NCI-H128 (cell line): Measurements from ENCODE around the gene CLEC16A.

ENCODE experiments used
- DNase-seq: peaks from one replicate; lab custom pipeline; 2025; ENCODE audit not compliant: unreplicated experiment; lab: John Stamatoyannopoulos, UW

The CLEC16A gene

GRCh38 chr16:11108466-11108805 is 164.1 kb downstream of the CLEC16A start:
- no peak for DNase-seq

GRCh38 chr16:11109566-11109965 is 165.2 kb downstream of the CLEC16A start:
- no peak for DNase-seq

GRCh38 chr16:11111150-11111549 is 166.8 kb downstream of the CLEC16A start:
- no peak for DNase-seq

GRCh38 chr16:11111856-11112634 is 167.7 kb downstream of the CLEC16A start:
- DNase-seq = no peak

- DNase-seq = no peak
Measured at GRCh38 chr16:11112723-11113348, 168.5 kb downstream of the CLEC16A start.

- no peak for DNase-seq
Measured at GRCh38 chr16:11114366-11115164, 170.2 kb downstream of the CLEC16A start.

GRCh38 chr16:11117576-11118211 is 173.3 kb downstream of the CLEC16A start:
- no peak for DNase-seq

GRCh38 chr16:11118479-11118878 is 174.1 kb downstream of the CLEC16A start:
- no peak for DNase-seq

- DNase-seq = no peak
Measured at GRCh38 chr16:11121083-11121608, 176.8 kb downstream of the CLEC16A start.

- no peak for DNase-seq
Measured at GRCh38 chr16:11121914-11122692, 177.7 kb downstream of the CLEC16A start.

GRCh38 chr16:11123666-11124065 is 179.3 kb downstream of the CLEC16A start:
- DNase-seq = no peak

GRCh38 chr16:11125936-11126335 is 181.6 kb downstream of the CLEC16A start:
- no peak for DNase-seq

GRCh38 chr16:11126399-11127054 is 182.2 kb downstream of the CLEC16A start:
- no peak for DNase-seq

- DNase-seq = no peak
Measured at GRCh38 chr16:11127610-11128195, 183.3 kb downstream of the CLEC16A start.

- DNase-seq = no peak
Measured at GRCh38 chr16:11128211-11129141, 184.1 kb downstream of the CLEC16A start.

GRCh38 chr16:11129378-11129781 is 185.0 kb downstream of the CLEC16A start:
- no peak for DNase-seq

GRCh38 chr16:11130978-11131665 is 186.8 kb downstream of the CLEC16A start:
- no peak for DNase-seq

- DNase-seq = no peak
Measured at GRCh38 chr16:11131706-11132105, 187.3 kb downstream of the CLEC16A start.
